Osteocyte (in vitro differentiated cells): Measurements from ENCODE around the gene ADAMTS2. TPM values are rescaled to one million over a fixed set of nuclear protein-coding genes. Genes with fewer than 3 reads are reported as not detected.

Source experiments
- DNase-seq: peaks from one replicate; pipeline ENCODE4 v3.0.0; 2021; ENCODE audit warnings: mixed read lengths; ENCODE audit not compliant: unreplicated experiment; ENCODE audit errors: extremely low spot score
- H3K27ac Mint-ChIP-seq: one replicate; pipeline ENCODE4 v1.8.0; 2021; ENCODE audit warnings: mild to moderate bottlenecking, mixed read lengths; ENCODE audit not compliant: unreplicated experiment
- H3K27me3 Mint-ChIP-seq: one replicate; pipeline ENCODE4 v1.8.0; 2021; ENCODE audit warnings: mixed read lengths; ENCODE audit not compliant: unreplicated experiment
- H3K36me3 Mint-ChIP-seq: one replicate; pipeline ENCODE4 v1.8.0; 2021; ENCODE audit warnings: mixed read lengths; ENCODE audit not compliant: unreplicated experiment
- H3K4me1 Mint-ChIP-seq: one replicate; pipeline ENCODE4 v1.8.0; 2021; ENCODE audit warnings: mixed read lengths; ENCODE audit not compliant: unreplicated experiment
- H3K4me3 Mint-ChIP-seq: one replicate; pipeline ENCODE4 v1.8.0; 2021; ENCODE audit warnings: mild to moderate bottlenecking, moderate library complexity, mixed read lengths; ENCODE audit not compliant: unreplicated experiment
- H3K9me3 Mint-ChIP-seq: one replicate; pipeline ENCODE4 v1.8.0; 2021; ENCODE audit warnings: mixed read lengths; ENCODE audit not compliant: unreplicated experiment
- total RNA-seq: library from RNA; stranded (reverse); gene quantifications from 2 replicates; pipeline ENCODE4 v1.2.1, GENCODE V29; 2021
- TF ChIP-seq, protein P1 (sequence below): fragments of 200-600 bp; sonication (generic); IDR thresholded peaks from 2 replicates; pipeline ENCODE4 v1.5.0; 2021; ENCODE audit warnings: antibody characterized with exemption, mild to moderate bottlenecking, moderate library complexity

ADAMTS2 gene
- total RNA-seq, 1 donor from 2014 or later, result 12.2 TPM

DNA sequence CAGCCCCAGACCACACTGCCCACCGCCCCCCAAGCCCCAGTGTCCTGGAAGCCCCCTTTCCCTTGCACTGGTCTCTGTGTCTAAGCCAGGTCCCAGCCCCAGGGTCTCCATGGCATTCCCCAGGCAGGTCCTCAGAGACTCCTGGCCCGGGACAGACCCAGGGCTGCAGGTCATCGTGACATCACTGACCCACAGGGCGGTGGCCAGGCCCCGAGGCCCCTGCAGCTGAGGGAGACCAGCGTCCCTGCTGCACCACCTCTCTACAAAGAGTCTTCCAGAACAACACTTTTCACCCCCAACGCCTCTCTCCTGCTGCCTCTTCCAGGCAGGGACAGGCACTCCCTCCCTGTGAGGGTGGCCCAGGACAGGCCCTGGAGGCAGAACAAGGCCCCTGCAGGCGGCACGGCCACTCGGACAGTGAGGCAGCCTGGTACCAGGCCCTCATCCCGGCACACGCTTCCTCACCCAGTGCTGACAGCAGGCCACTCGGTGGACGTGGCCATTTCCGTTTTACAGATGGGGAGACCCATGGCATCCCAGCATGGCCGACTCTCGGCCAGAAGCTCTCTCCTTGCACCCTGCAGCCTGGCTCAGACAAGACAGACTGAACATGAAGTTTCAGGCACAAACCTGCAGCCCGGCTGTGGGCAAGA is 136.4 kb downstream of the ADAMTS2 start:
- Mint-ChIP-seq H3K4me1 (no peaks in the 10 kb centered on the region), H3K27ac (no peak overlapping the region), H3K27me3 (no peaks in the 10 kb centered on the region), H3K9me3 (peaks cover 4% of the 10 kb centered on the region), H3K4me3 (no peak overlapping the region), H3K36me3 (no peaks in the 10 kb centered on the region)
- TF ChIP-seq, protein P1, sequence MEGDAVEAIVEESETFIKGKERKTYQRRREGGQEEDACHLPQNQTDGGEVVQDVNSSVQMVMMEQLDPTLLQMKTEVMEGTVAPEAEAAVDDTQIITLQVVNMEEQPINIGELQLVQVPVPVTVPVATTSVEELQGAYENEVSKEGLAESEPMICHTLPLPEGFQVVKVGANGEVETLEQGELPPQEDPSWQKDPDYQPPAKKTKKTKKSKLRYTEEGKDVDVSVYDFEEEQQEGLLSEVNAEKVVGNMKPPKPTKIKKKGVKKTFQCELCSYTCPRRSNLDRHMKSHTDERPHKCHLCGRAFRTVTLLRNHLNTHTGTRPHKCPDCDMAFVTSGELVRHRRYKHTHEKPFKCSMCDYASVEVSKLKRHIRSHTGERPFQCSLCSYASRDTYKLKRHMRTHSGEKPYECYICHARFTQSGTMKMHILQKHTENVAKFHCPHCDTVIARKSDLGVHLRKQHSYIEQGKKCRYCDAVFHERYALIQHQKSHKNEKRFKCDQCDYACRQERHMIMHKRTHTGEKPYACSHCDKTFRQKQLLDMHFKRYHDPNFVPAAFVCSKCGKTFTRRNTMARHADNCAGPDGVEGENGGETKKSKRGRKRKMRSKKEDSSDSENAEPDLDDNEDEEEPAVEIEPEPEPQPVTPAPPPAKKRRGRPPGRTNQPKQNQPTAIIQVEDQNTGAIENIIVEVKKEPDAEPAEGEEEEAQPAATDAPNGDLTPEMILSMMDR, result no peak
- no peak for DNase-seq

DNA sequence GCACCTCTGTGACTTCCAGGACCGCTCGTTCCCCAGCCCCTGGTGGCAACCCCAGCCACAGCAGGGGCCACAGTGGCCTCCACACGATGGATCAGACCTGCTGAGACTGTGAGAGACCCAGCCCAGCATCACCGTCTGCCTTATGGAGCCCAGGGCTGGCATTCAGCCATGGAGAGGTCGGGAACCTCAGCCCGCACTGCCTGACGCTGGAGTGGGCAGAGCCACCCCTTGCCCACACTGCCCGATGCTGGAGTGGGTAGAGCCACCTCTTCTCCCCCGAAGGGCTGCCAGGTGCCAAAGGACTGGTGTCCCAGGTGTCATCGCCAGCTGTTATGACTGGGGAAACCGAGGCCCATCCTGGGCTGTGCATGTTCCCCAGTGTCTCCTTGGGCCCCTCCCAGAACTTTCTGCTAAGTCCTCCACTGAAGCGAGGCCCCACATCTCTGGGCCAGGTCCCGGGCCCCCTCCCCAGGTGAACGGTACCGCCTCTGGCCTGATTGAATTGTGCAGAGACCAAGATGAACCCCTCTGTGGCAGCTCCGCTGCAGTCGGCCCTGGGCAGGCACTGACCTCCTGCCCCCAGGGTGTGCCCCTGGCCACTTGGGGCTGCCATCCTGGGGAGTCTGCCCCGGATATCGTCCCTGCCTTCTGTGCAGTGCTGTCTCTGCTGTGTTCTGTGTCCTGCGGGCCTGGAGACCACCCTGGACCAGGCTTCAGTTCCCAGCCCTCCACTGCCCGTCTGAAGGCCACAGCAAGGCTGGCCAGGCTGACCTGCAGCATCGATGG is 137.1 kb downstream of the ADAMTS2 start:
- Mint-ChIP-seq H3K4me1 (no peaks in the 10 kb centered on the region), H3K27me3 (no peaks in the 10 kb centered on the region), H3K27ac (no peak overlapping the region), H3K9me3 (peaks cover 4% of the 10 kb centered on the region), H3K4me3 (no peak overlapping the region), H3K36me3 (no peaks in the 10 kb centered on the region)
- DNase-seq, result no peak
- TF ChIP-seq, protein P1, result no peak

DNA sequence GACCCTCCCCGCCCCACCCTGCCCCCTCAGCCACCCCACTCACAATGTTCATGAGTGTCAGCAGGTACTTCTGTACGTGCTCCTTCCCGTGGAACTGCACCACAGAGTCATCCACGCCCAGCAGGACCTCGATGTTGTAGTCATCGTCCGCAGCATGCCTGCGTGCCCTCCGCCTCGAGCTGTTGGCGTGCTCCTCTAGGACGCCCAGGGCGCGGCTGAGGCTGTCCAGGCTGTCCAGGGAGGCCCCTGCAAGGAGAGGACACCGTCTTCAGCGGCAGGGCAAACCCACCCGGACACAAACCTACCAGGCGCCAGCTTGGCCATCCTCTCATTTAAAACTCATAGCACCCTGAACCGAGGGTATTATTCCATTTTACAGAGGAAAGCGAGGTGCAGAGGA is 137.8 kb downstream of the ADAMTS2 start:
- Mint-ChIP-seq H3K4me3 (no peak overlapping the region), H3K36me3 (no peaks in the 10 kb centered on the region), H3K27ac (no peak overlapping the region), H3K4me1 (no peaks in the 10 kb centered on the region), H3K27me3 (no peaks in the 10 kb centered on the region), H3K9me3 (peaks cover 4% of the 10 kb centered on the region)
- TF ChIP-seq, protein P1, result no peak
- no peak for DNase-seq

DNA sequence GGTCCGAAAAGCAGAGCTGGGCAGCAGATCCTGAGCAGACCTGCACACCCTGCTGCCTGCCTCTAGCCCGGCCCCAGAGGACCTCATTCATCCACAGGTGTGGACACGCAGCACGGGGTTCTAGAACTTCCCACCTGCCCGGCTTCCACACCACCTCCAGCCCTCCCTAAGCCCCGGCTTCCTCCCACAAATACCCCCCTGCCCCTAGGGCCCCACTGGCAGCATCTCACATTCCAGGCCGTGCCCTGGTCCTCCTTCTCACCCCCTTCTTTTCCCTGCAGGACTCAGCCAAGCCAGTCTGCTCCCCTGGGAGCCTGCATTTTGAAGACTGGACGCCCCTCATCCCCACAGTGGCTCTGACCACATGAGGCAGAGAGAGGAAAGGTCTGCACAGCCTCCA is 138.9 kb downstream of the ADAMTS2 start:
- Mint-ChIP-seq H3K9me3 (no peaks in the 10 kb centered on the region), H3K4me1 (no peaks in the 10 kb centered on the region), H3K27me3 (no peaks in the 10 kb centered on the region), H3K4me3 (no peak overlapping the region), H3K36me3 (no peaks in the 10 kb centered on the region), H3K27ac (no peak overlapping the region)
- DNase-seq, result no peak
- TF ChIP-seq, protein P1, result no peak

DNA sequence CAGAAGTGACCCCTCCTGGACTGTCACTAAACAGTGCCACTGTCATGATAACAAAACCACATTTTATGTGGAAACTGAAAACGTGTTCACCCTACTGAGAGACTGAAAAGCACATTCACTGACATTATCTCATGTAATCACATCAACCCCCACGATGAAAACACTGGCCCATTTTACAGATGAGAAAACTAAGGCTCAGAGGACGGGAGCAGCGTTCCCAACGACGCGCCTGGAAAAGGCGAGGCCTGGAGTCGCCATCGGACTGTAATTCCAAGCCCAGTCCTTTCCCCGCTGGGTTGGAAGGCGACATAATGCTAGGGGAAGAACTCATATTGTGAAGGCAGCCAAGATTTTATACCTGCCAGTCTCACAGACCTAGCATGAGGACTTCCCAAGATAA is 140.0 kb downstream of the ADAMTS2 start:
- TF ChIP-seq, protein P1, result no peak
- Mint-ChIP-seq H3K9me3 (peaks cover 9% of the 10 kb centered on the region), H3K27me3 (no peaks in the 10 kb centered on the region), H3K4me3 (no peak overlapping the region), H3K27ac (no peak overlapping the region), H3K36me3 (no peaks in the 10 kb centered on the region), H3K4me1 (no peaks in the 10 kb centered on the region)
- DNase-seq, result no peak
